Measurements from ENCODE around the gene FAM170B.

Gene FAM170B

DNA sequence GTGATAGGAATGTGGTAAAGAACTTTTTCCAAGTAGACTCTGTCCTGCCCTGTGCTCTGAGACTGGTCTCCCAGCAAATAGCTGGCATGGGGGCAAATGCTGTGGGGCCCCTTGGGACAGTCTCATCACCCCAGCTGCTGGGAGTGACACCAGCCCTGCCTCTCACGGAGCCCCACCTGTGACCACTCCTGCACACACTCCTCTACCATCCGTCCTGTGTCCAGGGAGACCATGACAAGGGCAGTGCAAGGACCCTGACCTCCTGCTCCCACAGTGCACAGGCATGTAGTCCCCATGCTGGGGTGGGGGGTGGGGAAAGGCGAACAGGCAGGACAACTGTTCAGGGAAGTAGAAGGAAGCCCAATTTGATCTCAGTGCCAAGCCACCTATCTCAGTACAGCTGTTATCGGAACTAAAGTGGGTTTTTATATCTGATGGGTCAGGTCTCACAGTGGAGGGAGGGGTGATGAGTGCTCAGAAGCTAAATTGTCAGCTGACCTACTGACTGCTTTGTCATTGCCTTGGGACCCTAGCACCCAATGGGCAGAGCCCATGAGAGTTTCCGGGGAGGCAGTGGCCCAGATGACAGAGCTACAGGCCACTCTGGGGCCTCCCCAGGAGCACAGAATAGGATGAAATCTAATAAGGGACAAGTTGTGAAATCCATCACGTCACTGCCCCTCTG, 43.0 kb downstream of the FAM170B start:
- Histone ChIP-seq H3K27me3 (ENCODE audit: insufficient read depth, low read length) (no peaks in the 10 kb centered on the region; the same call in 1 of the 2 replicates), H3K79me2 (ENCODE audit: insufficient read depth, low read length) (no peaks in the 10 kb centered on the region), H3K36me3 (ENCODE audit: insufficient read depth, low read length) (no peaks in the 10 kb centered on the region), H3K4me2 (ENCODE audit: low read length) (no peak overlapping the region), H3K9ac (ENCODE audit: low read length) (no peak overlapping the region), H3K4me3 (ENCODE audit: low read depth, low read length, poor library complexity, severe bottlenecking) (no peak overlapping the region), H3F3A (ENCODE audit: insufficient read depth, low read length) (no peaks in the 10 kb centered on the region), H3K4me1 (ENCODE audit: insufficient read depth, low read length, severe bottlenecking) (no peaks in the 10 kb centered on the region), H3K9me3 (ENCODE audit: low read length) (peaks cover 3% of the 10 kb centered on the region; the same call in 1 of the 2 replicates), H2AFZ (ENCODE audit: low read length) (no peak overlapping the region), H4K20me1 (ENCODE audit: insufficient read depth, low read length) (no peaks in the 10 kb centered on the region), H3K9me2 (ENCODE audit: low read depth, low read length) (no peaks in the 10 kb centered on the region), H3K27ac (ENCODE audit: low read depth, low read length, poor library complexity, severe bottlenecking) (no peak overlapping the region)
- TF ChIP-seq EZH2 (IDR thresholded peaks at IDR 0.05; ENCODE audit: borderline replicate concordance, low read length), result no peak
- TF ChIP-seq CTCF (IDR thresholded peaks at IDR 0.05; ENCODE audit: low read length), result no peak

DNA sequence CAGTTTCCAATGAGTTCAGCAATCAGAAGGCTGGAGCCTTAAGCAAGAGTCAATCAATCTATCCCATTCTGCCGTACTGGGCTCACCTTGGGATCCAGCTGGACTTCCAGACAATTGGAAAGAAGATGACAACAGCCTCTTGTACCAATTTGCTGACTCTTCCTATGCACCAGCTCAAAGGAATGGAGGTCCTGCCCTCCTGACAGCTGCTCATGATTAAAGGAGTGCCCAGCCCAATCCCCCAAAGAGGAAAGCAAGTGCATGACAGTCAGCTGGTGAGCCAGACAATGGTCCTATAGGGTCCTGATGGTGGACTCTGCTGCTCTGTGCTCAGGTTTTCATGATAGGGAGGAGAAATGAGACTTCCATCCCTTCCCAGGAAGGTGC, 43.6 kb downstream of the FAM170B start:
- H3F3A ChIP-seq (ENCODE audit: insufficient read depth, low read length), result no peaks in the 10 kb centered on the region

GRCh38 chr10:49089557-49090188, 44.1 kb downstream of the FAM170B start:
- H3K27me3 ChIP-seq (ENCODE audit: insufficient read depth, low read length), result no peaks in the 10 kb centered on the region; the same call in 1 of the 2 replicates
- no peak overlapping the region for H2AFZ ChIP-seq (ENCODE audit: low read length)
- H3K9ac ChIP-seq (ENCODE audit: low read length), result no peak overlapping the region
- H3K4me3 ChIP-seq (ENCODE audit: low read depth, low read length, poor library complexity, severe bottlenecking), result no peak overlapping the region
- no peaks in the 10 kb centered on the region for H3F3A ChIP-seq (ENCODE audit: insufficient read depth, low read length)
- H3K9me2 ChIP-seq (ENCODE audit: low read depth, low read length), result no peaks in the 10 kb centered on the region
- H3K79me2 ChIP-seq (ENCODE audit: insufficient read depth, low read length), result no peaks in the 10 kb centered on the region
- H3K9me3 ChIP-seq (ENCODE audit: low read length), result peaks cover 3% of the 10 kb centered on the region; the same call in 1 of the 2 replicates
- no peak overlapping the region for H3K4me2 ChIP-seq (ENCODE audit: low read length)
- no peaks in the 10 kb centered on the region for H3K4me1 ChIP-seq (ENCODE audit: insufficient read depth, low read length, severe bottlenecking)
- TF ChIP-seq EZH2 (IDR thresholded peaks at IDR 0.05; ENCODE audit: borderline replicate concordance, low read length), result no peak
- TF ChIP-seq CTCF (IDR thresholded peaks at IDR 0.05; ENCODE audit: low read length), result no peak
- H3K27ac ChIP-seq (ENCODE audit: low read depth, low read length, poor library complexity, severe bottlenecking), result no peak overlapping the region
- no peaks in the 10 kb centered on the region for H3K36me3 ChIP-seq (ENCODE audit: insufficient read depth, low read length)
- H4K20me1 ChIP-seq (ENCODE audit: insufficient read depth, low read length), result no peaks in the 10 kb centered on the region

More for the DNA sequence above, 43.6 kb downstream of the FAM170B start:
- Histone ChIP-seq H3K4me1 (ENCODE audit: insufficient read depth, low read length, severe bottlenecking) (no peaks in the 10 kb centered on the region), H3K4me2 (ENCODE audit: low read length) (no peak overlapping the region), H3K27me3 (ENCODE audit: insufficient read depth, low read length) (no peaks in the 10 kb centered on the region; the same call in 1 of the 2 replicates), H3K4me3 (ENCODE audit: low read depth, low read length, poor library complexity, severe bottlenecking) (no peak overlapping the region), H3K36me3 (ENCODE audit: insufficient read depth, low read length) (no peaks in the 10 kb centered on the region), H3K9me3 (ENCODE audit: low read length) (peaks cover 3% of the 10 kb centered on the region; the same call in 1 of the 2 replicates), H3K79me2 (ENCODE audit: insufficient read depth, low read length) (no peaks in the 10 kb centered on the region), H3K9me2 (ENCODE audit: low read depth, low read length) (no peaks in the 10 kb centered on the region), H3K9ac (ENCODE audit: low read length) (no peak overlapping the region), H4K20me1 (ENCODE audit: insufficient read depth, low read length) (no peaks in the 10 kb centered on the region), H2AFZ (ENCODE audit: low read length) (no peak overlapping the region), H3K27ac (ENCODE audit: low read depth, low read length, poor library complexity, severe bottlenecking) (no peak overlapping the region)
- TF ChIP-seq EZH2 (IDR thresholded peaks at IDR 0.05; ENCODE audit: borderline replicate concordance, low read length) (no peak), CTCF (IDR thresholded peaks at IDR 0.05; ENCODE audit: low read length) (no peak)

Data from OCI-LY1 (cell line).